Neuronal stem cell (in vitro differentiated cells): Measurements from ENCODE around the gene DIPK1A.
A peak's percentile ranks its signal among the peaks of the same experiment; 100 is the strongest.

ENCODE experiments used
- DNase-seq: peaks from one replicate; pipeline ENCODE4 v3.0.0-alpha.2; 2013; ENCODE audit warnings: low spot score
- H2AFZ ChIP-seq: one replicate; pipeline ENCODE4 v1.6.1; 2013; ENCODE audit warnings: mild to moderate bottlenecking, low read length, inconsistent platforms
- H2AK5ac ChIP-seq: 2 replicates; pipeline ENCODE4 v1.6.1; 2013; ENCODE audit warnings: low read depth, mild to moderate bottlenecking, inconsistent platforms, low read length, moderate library complexity, mixed read lengths
- H2BK120ac ChIP-seq: 2 replicates; pipeline ENCODE4 v1.6.1; 2013; ENCODE audit warnings: low read depth, mild to moderate bottlenecking, inconsistent platforms, low read length, moderate library complexity, mixed read lengths
- H2BK12ac ChIP-seq: one replicate; pipeline ENCODE4 v1.6.1; 2013; ENCODE audit warnings: low read length, inconsistent platforms
- H2BK15ac ChIP-seq: 2 replicates; pipeline ENCODE4 v1.6.1; 2013; ENCODE audit warnings: mild to moderate bottlenecking, low read length, inconsistent platforms, mixed read lengths
- H2BK5ac ChIP-seq: one replicate; pipeline ENCODE4 v1.6.1; 2013; ENCODE audit warnings: inconsistent platforms, mild to moderate bottlenecking, low read length, moderate library complexity
- H3K14ac ChIP-seq: one replicate; pipeline ENCODE4 v1.6.1; 2013; ENCODE audit warnings: low read length, inconsistent platforms
- H3K18ac ChIP-seq: 2 replicates; pipeline ENCODE4 v1.6.1; 2013; ENCODE audit warnings: low read length, inconsistent platforms
- H3K23ac ChIP-seq: 2 replicates; pipeline ENCODE4 v1.6.1; 2013; ENCODE audit warnings: low read depth, mild to moderate bottlenecking, mixed read lengths, low read length, inconsistent platforms; ENCODE audit not compliant: poor library complexity
- H3K27ac ChIP-seq: replicated peaks from 3 replicates; pipeline ENCODE4 v1.5.1; 2013; ENCODE audit warnings: low read length, inconsistent platforms
- H3K27me3 ChIP-seq, 3 experiments: 2 replicates each; pipeline ENCODE4 v1.6.1; 2013; ENCODE audit warnings: low read length in 3 of 3, mild to moderate bottlenecking in 2 of 3, inconsistent platforms in 1 of 3, low read depth in 1 of 3, mixed read lengths in 1 of 3, moderate library complexity in 1 of 3; ENCODE audit not compliant: control insufficient read depth in 3 of 3, insufficient read depth in 3 of 3
- H3K36me3 ChIP-seq, 2 donors: replicated peaks in 1 of 2; 2 replicates each; pipeline ENCODE4 v1.6.1; 2013; ENCODE audit warnings: low read length in 2 of 2; ENCODE audit not compliant: control insufficient read depth in 2 of 2, insufficient read depth in 2 of 2
- H3K4ac ChIP-seq: 2 replicates; pipeline ENCODE4 v1.6.1; 2013; ENCODE audit warnings: inconsistent platforms, mild to moderate bottlenecking, low read length, moderate library complexity
- H3K4me1 ChIP-seq, 2 donors: 1 replicate in 1 of 2; 2 replicates in 1 of 2; pipeline ENCODE4 v1.6.1; 2013; ENCODE audit warnings: low read length in 2 of 2, low read depth in 1 of 2; ENCODE audit not compliant: control insufficient read depth in 2 of 2, insufficient read depth in 1 of 2
- H3K4me2 ChIP-seq: one replicate; pipeline ENCODE4 v1.6.1; 2013; ENCODE audit warnings: mild to moderate bottlenecking, low read length, inconsistent platforms; ENCODE audit not compliant: insufficient read depth, poor library complexity, severe bottlenecking
- H3K4me3 ChIP-seq, 2 donors: 2 replicates each; pipeline ENCODE4 v1.5.1; 2013; ENCODE audit warnings: low read length in 2 of 2, mild to moderate bottlenecking in 2 of 2, inconsistent platforms in 1 of 2, moderate library complexity in 1 of 2
- H3K79me1 ChIP-seq: one replicate; pipeline ENCODE4 v1.6.1; 2013; ENCODE audit warnings: low read depth, mild to moderate bottlenecking, inconsistent platforms, low read length, moderate library complexity
- H3K9ac ChIP-seq: one replicate; pipeline ENCODE4 v1.6.1; 2013; ENCODE audit warnings: mild to moderate bottlenecking, low read depth, low read length, inconsistent platforms; ENCODE audit not compliant: poor library complexity
- H3K9me3 ChIP-seq, 2 donors: replicated peaks in 1 of 2; 2 replicates each; pipeline versions ENCODE3 to v1.6.1; 2013; ENCODE audit warnings: low read length in 2 of 2, mild to moderate bottlenecking in 2 of 2, inconsistent platforms in 1 of 2, low read depth in 1 of 2, mixed read lengths in 1 of 2, moderate library complexity in 1 of 2; ENCODE audit not compliant: control insufficient read depth in 2 of 2, insufficient read depth in 1 of 2
- H4K8ac ChIP-seq: one replicate; pipeline ENCODE4 v1.6.1; 2013; ENCODE audit warnings: low read depth, mild to moderate bottlenecking, inconsistent platforms, low read length, moderate library complexity
- H4K91ac ChIP-seq: one replicate; pipeline ENCODE4 v1.6.1; 2013; ENCODE audit warnings: low read length, low read depth, mild to moderate bottlenecking, inconsistent platforms; ENCODE audit not compliant: poor library complexity
- WGBS, 2 donors: extraction: QIAGEN DNeasy Blood & Tissue Kit; methylation state at CpG; one replicate each; pipeline ENCODE4 v1.1.7; 2013; ENCODE audit warnings: missing lambda C conversion rate in 2 of 2, mixed read lengths in 1 of 2; ENCODE audit not compliant: insufficient read length in 2 of 2, insufficient replicate concordance in 1 of 2; ENCODE audit errors: extremely low coverage in 2 of 2; 5-methylcytosine and 5-hydroxymethylcytosine counted together

DIPK1A gene

GRCh38 chr1:92831368-92831761 is 129.9 kb downstream of the DIPK1A start:
- H2AK5ac ChIP-seq: no peak overlapping the region
- no peak overlapping the region for H2BK12ac ChIP-seq
- H3K27ac ChIP-seq: no peak overlapping the region
- H3K27me3 ChIP-seq: no peaks in the 10 kb centered on the region
- no peaks in the 10 kb centered on the region for H3K9me3 ChIP-seq
- no peak overlapping the region for H4K91ac ChIP-seq
- peaks cover 16 to 34% of the 10 kb centered on the region in 2 donors for H3K36me3 ChIP-seq
- no CpG with 5 or more reads among the region's 4 CpGs for WGBS, 2 donors
- H3K4ac ChIP-seq: no peak overlapping the region
- H2BK5ac ChIP-seq: no peak overlapping the region
- H4K8ac ChIP-seq: no peak overlapping the region
- H3K79me1 ChIP-seq: no peaks in the 10 kb centered on the region
- H3K9ac ChIP-seq: no peak overlapping the region
- H3K4me2 ChIP-seq: no peak overlapping the region
- no peak overlapping the region for H3K23ac ChIP-seq
- H3K14ac ChIP-seq: no peak overlapping the region
- H2AFZ ChIP-seq: peak overlapping the region; percentile 94
- H2BK15ac ChIP-seq: no peak overlapping the region
- H2BK120ac ChIP-seq: no peak overlapping the region
- peak overlapping the region in 1 of 2 donors; percentile 92 for H3K4me3 ChIP-seq
- H3K4me1 ChIP-seq: peaks cover 5 to 12% of the 10 kb centered on the region in 2 donors
- DNase-seq: no peak
- no peak overlapping the region for H3K18ac ChIP-seq

DNA sequence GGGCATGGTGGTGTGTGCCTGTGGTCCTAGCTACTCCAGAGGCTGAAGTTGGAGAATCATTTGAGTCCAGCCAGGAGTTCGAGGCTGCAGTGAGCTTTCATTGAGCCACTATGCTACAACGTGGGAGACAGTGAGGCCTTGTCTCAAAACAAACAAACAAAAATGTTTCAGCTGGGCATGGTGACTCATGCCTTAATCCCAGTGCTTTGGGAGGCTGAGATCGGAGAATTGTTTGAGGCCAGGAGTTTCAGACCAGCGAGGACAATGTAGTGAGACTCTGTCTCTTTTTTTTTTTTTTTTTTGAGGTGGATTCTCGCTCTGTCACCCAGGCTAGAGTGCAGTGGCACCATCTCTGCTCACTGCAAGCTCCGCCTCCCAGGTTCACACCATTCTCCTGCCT is 134.5 kb downstream of the DIPK1A start:
- H2BK12ac ChIP-seq: no peak overlapping the region
- H3K79me1 ChIP-seq: no peaks in the 10 kb centered on the region
- no peaks in the 10 kb centered on the region for H3K27me3 ChIP-seq
- no peak overlapping the region for H2AK5ac ChIP-seq
- H3K4ac ChIP-seq: no peak overlapping the region
- H3K4me1 ChIP-seq: peaks cover 0 to 6% of the 10 kb centered on the region in 2 donors
- WGBS, 2 donors: no CpG with 5 or more reads among the region's 6 CpGs
- no peak overlapping the region for H2AFZ ChIP-seq
- no peak overlapping the region for H3K4me2 ChIP-seq
- no peak overlapping the region for H3K23ac ChIP-seq
- no peak overlapping the region for H2BK15ac ChIP-seq
- H3K18ac ChIP-seq: no peak overlapping the region
- H3K27ac ChIP-seq: no peak overlapping the region
- DNase-seq: no peak
- H4K8ac ChIP-seq: no peak overlapping the region
- no peaks in the 10 kb centered on the region for H3K9me3 ChIP-seq
- no peak overlapping the region for H2BK120ac ChIP-seq
- no peak overlapping the region for H3K14ac ChIP-seq
- no peak overlapping the region for H3K4me3 ChIP-seq
- H3K9ac ChIP-seq: no peak overlapping the region
- no peak overlapping the region for H4K91ac ChIP-seq
- no peak overlapping the region for H2BK5ac ChIP-seq
- H3K36me3 ChIP-seq: no peaks in the 10 kb centered on the region

- Histone ChIP-seq H3K18ac (peak overlapping the region; percentile 28), H3K4me1 (peaks cover 0 to 3% of the 10 kb centered on the region in 2 donors), H4K8ac (no peak overlapping the region), H3K14ac (peak overlapping the region; percentile 56), H3K27me3 (no peaks in the 10 kb centered on the region), H3K79me1 (no peaks in the 10 kb centered on the region), H3K9me3 (no peaks in the 10 kb centered on the region), H2BK120ac (no peak overlapping the region), H3K27ac (no peak overlapping the region), H2AFZ (peak overlapping the region; percentile 12), H3K4me3 (no peak overlapping the region), H2BK15ac (no peak overlapping the region), H2BK5ac (no peak overlapping the region), H3K9ac (no peak overlapping the region), H3K4ac (no peak overlapping the region), H2BK12ac (no peak overlapping the region), H2AK5ac (no peak overlapping the region), H3K4me2 (no peak overlapping the region), H3K36me3 (no peaks in the 10 kb centered on the region), H4K91ac (no peak overlapping the region), H3K23ac (no peak overlapping the region)
- DNase-seq: no peak
- WGBS, 2 donors: no CpG with 5 or more reads among the region's 3 CpGs
These were observed 138.4 kb downstream of the DIPK1A start for GRCh38 chr1:92822879-92823278.

DNA sequence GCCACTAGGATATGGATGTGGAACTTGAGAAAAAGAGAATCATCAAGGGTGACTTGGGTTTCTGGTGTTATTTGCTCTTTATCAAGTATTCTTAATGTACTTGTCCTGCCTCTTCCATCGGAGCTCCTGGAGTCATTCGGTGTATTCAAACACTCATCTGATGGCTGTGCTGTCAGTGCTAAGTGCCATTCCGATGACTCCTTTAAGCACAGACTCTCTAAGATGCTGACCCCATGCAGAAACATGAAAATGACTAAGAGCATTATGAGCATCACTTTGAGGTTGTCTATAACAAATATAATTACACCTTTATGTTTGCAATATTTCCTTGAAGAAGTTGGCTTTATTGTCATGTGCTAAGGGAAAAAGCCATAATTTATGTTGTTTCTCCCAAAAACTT is 140.7 kb downstream of the DIPK1A start:
- peaks cover 0 to 3% of the 10 kb centered on the region in 2 donors for H3K4me1 ChIP-seq
- H4K8ac ChIP-seq: no peak overlapping the region
- no peak overlapping the region for H4K91ac ChIP-seq
- H2BK120ac ChIP-seq: no peak overlapping the region
- H3K27ac ChIP-seq: no peak overlapping the region
- H2BK15ac ChIP-seq: no peak overlapping the region
- H2AFZ ChIP-seq: no peak overlapping the region
- H3K4me3 ChIP-seq: no peak overlapping the region
- no peak overlapping the region for H3K18ac ChIP-seq
- DNase-seq: no peak
- no peak overlapping the region for H2AK5ac ChIP-seq
- H3K27me3 ChIP-seq: peaks cover 0 to 3% (median 0%) of the 10 kb centered on the region in 3 experiments
- WGBS, 2 donors: no CpG with 5 or more reads among the region's 3 CpGs
- H3K4me2 ChIP-seq: no peak overlapping the region
- H3K14ac ChIP-seq: no peak overlapping the region
- H3K23ac ChIP-seq: no peak overlapping the region
- no peak overlapping the region for H2BK5ac ChIP-seq
- H3K4ac ChIP-seq: no peak overlapping the region
- no peak overlapping the region for H2BK12ac ChIP-seq
- no peaks in the 10 kb centered on the region for H3K36me3 ChIP-seq
- H3K79me1 ChIP-seq: no peaks in the 10 kb centered on the region
- H3K9me3 ChIP-seq: no peaks in the 10 kb centered on the region
- no peak overlapping the region for H3K9ac ChIP-seq
